Effector memory CD8-positive, alpha-beta T cell (primary cell): ENCODE results near the gene CXXC4.

Experiments
- ATAC-seq: fragments of 150-1000 bp; cut with Tn5 transposase; replicated peaks from 2 replicates; pipeline ENCODE4 v1.10.0; 2021; ENCODE audit warnings: mild to moderate bottlenecking, moderate library complexity
- DNase-seq, 3 experiments: peaks; one replicate each; pipeline ENCODE4 v3.0.0; 2021
- H3K27ac Mint-ChIP-seq, 2 donors: one replicate each; pipeline ENCODE4 v1.8.0; 2022; ENCODE audit warnings: mild to moderate bottlenecking in 2 of 2, mixed read lengths in 2 of 2, moderate library complexity in 2 of 2
- H3K27me3 Mint-ChIP-seq, 2 donors: one replicate each; pipeline ENCODE4 v1.8.0; 2022; ENCODE audit warnings: mixed read lengths in 2 of 2
- H3K36me3 Mint-ChIP-seq: one replicate; pipeline ENCODE4 v1.8.0; 2022; ENCODE audit warnings: mild to moderate bottlenecking, moderate library complexity, mixed read lengths; ENCODE audit not compliant: insufficient read depth
- H3K4me1 Mint-ChIP-seq, 2 donors: one replicate each; pipeline ENCODE4 v1.8.0; 2022; ENCODE audit warnings: low read depth in 2 of 2, mixed read lengths in 2 of 2
- H3K4me3 Mint-ChIP-seq, 2 donors: one replicate each; pipeline ENCODE4 v1.8.0; 2022; ENCODE audit warnings: mild to moderate bottlenecking in 2 of 2, mixed read lengths in 2 of 2, moderate library complexity in 2 of 2
- H3K9me3 Mint-ChIP-seq, 2 donors: one replicate each; pipeline ENCODE4 v1.8.0; 2022; ENCODE audit warnings: mixed read lengths in 2 of 2

CXXC4 gene

DNA sequence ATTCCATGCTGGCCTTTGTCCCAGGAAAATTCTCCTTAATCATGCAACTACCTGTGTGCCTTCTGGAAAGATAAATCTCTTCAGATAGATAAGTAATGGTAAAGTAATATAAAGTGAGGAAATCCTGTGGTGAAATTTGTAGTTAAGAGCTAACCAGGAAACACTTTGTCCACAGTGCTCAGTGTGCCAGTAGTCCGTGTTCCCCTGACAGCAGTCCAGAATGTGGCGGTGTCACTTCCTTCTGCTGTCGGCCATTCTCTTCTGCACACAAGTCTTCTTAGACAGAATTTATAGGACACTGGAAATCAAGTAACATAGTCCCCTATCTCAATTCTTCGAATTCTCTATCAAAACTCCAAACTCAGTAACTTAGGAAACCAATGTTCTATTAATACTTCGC lies 5.7 kb upstream of the CXXC4 start:
- ATAC-seq (no peak), DNase-seq (no peak)
- Mint-ChIP-seq H3K27ac (no peak overlapping the region), H3K4me1 (peaks cover 1 to 3% of the 10 kb centered on the region in 2 donors), H3K27me3 (peaks cover 2 to 5% of the 10 kb centered on the region in 2 donors), H3K9me3 (no peaks in the 10 kb centered on the region), H3K4me3 (no peak overlapping the region), H3K36me3 (peaks cover 3% of the 10 kb centered on the region)

- DNase-seq: no peak
- ATAC-seq: no peak
- H3K27me3 Mint-ChIP-seq: peaks cover 10 to 15% of the 10 kb centered on the region in 2 donors
- peaks cover 19% of the 10 kb centered on the region for H3K36me3 Mint-ChIP-seq
- peaks cover 0 to 2% of the 10 kb centered on the region in 2 donors for H3K9me3 Mint-ChIP-seq
- peak overlapping the region; percentile 67 to 87 for H3K27ac Mint-ChIP-seq
- peak overlapping the region; percentile 79 to 89 for H3K4me3 Mint-ChIP-seq
- peaks cover 25 to 34% of the 10 kb centered on the region in 2 donors for H3K4me1 Mint-ChIP-seq
Measured at GRCh38 chr4:104494185-104494584, 509 bp downstream of the CXXC4 start.

GRCh38 chr4:104493081-104493831 lies 1.4 kb downstream of the CXXC4 start:
- peak overlapping the region; percentile 79 to 89 for H3K4me3 Mint-ChIP-seq
- no peak overlapping the region for H3K27ac Mint-ChIP-seq
- peaks cover 10 to 15% of the 10 kb centered on the region in 2 donors for H3K27me3 Mint-ChIP-seq
- peaks cover 25 to 34% of the 10 kb centered on the region in 2 donors for H3K4me1 Mint-ChIP-seq
- DNase-seq (no peak), ATAC-seq (no peak)
- peaks cover 0 to 2% of the 10 kb centered on the region in 2 donors for H3K9me3 Mint-ChIP-seq
- peaks cover 19% of the 10 kb centered on the region for H3K36me3 Mint-ChIP-seq

DNA sequence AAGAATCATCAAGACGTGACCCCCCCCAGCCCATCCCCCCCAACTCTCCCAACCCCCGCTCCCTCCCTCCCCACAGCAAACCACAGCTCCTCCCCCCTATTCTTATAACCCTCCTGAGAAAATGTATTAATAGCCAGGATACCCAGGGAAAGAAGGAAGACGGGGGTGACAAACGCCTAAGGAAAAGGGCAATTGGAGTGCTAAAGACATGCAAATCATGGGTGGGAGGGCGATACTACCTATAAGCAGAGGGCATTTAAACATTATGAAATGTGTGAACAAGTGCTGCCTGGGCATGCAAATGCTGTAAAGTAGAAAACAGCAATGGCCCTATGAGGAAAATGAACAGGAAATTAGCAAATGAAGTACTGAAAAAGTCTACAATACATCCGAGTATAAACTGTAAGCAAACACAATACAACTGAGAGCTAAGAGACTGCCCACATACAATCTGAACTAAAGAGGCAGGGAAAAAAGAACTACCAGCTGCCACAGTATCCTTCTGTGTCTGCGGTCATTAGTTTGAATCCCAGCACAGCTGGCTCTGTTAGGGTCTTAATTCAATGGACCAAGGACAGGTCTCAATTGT lies 2.4 kb downstream of the CXXC4 start:
- H3K36me3 Mint-ChIP-seq: peaks cover 19% of the 10 kb centered on the region
- ATAC-seq (no peak), DNase-seq (no peak)
- peaks cover 0 to 2% of the 10 kb centered on the region in 2 donors for H3K9me3 Mint-ChIP-seq
- H3K4me1 Mint-ChIP-seq: peaks cover 25 to 34% of the 10 kb centered on the region in 2 donors
- peaks cover 10 to 15% of the 10 kb centered on the region in 2 donors for H3K27me3 Mint-ChIP-seq
- H3K27ac Mint-ChIP-seq: peak overlapping the region in 1 of 2 donors; percentile 64
- H3K4me3 Mint-ChIP-seq: peak overlapping the region; percentile 83 to 85

- DNase-seq (peak; percentile 24 to 54 (median 48)), ATAC-seq (peak; percentile 71)
- H3K4me1 Mint-ChIP-seq: peaks cover 25 to 34% of the 10 kb centered on the region in 2 donors
- peaks cover 19% of the 10 kb centered on the region for H3K36me3 Mint-ChIP-seq
- H3K27me3 Mint-ChIP-seq: peaks cover 10 to 15% of the 10 kb centered on the region in 2 donors
- peaks cover 0 to 2% of the 10 kb centered on the region in 2 donors for H3K9me3 Mint-ChIP-seq
- peak overlapping the region; percentile 64 to 84 for H3K27ac Mint-ChIP-seq
- H3K4me3 Mint-ChIP-seq: peak overlapping the region; percentile 83 to 85
Measured at GRCh38 chr4:104491481-104492182, 3.1 kb downstream of the CXXC4 start.

- Mint-ChIP-seq H3K27ac (peak overlapping the region; percentile 64 to 84), H3K36me3 (peaks cover 19% of the 10 kb centered on the region), H3K27me3 (peaks cover 10 to 15% of the 10 kb centered on the region in 2 donors), H3K4me3 (peak overlapping the region; percentile 83 to 85), H3K9me3 (peaks cover 0 to 2% of the 10 kb centered on the region in 2 donors), H3K4me1 (peaks cover 25 to 34% of the 10 kb centered on the region in 2 donors)
- peak; percentile 65 for ATAC-seq
- DNase-seq: peak; percentile 27 to 60 (median 44)
Measured at GRCh38 chr4:104490770-104491480, 3.8 kb downstream of the CXXC4 start.

DNA sequence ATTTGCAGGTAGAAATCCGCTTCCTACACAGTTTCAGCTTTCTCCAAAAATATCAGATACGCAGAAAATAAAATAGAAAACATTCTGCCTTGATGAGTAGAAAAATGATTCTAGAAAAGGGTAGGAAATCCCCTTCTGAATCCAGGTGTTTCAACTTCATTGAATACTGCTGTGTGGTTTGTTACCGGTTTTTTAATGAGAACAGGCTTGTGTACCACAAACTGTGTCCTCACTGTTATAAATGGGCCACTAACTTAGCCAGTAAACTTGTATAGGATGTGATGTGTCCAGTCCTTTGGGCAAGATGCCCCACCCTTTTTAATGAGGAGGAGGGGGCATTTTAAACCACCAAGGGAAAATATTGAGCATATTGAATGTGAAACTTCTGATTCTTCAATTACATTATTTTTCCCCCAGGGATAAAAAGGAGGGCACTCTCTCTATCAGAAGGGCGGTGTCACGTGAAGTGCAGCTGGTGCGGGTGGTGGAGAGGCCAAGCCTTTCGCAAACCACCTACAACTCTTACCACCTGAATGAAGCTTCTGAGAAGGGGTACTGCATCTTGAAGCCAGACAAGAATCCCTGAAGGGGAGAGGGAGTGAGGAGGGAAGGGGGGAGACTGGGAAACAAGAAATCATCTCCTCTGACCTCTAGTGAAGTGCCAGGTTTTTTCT lies 4.5 kb downstream of the CXXC4 start:
- peaks cover 6 to 15% of the 10 kb centered on the region in 2 donors for H3K27me3 Mint-ChIP-seq
- H3K4me1 Mint-ChIP-seq: peaks cover 22 to 29% of the 10 kb centered on the region in 2 donors
- H3K9me3 Mint-ChIP-seq: peaks cover 0 to 2% of the 10 kb centered on the region in 2 donors
- DNase-seq: no peak
- peak overlapping the region; percentile 83 to 85 for H3K4me3 Mint-ChIP-seq
- peak overlapping the region; percentile 64 to 84 for H3K27ac Mint-ChIP-seq
- H3K36me3 Mint-ChIP-seq: peaks cover 13% of the 10 kb centered on the region
- peak; percentile 22 for ATAC-seq

- Mint-ChIP-seq H3K27me3 (peaks cover under 1 to 15% of the 10 kb centered on the region in 2 donors), H3K36me3 (peaks cover 8% of the 10 kb centered on the region), H3K27ac (no peak overlapping the region), H3K9me3 (peaks cover 0 to 2% of the 10 kb centered on the region in 2 donors), H3K4me1 (peaks cover 19 to 26% of the 10 kb centered on the region in 2 donors), H3K4me3 (no peak overlapping the region)
- DNase-seq (no peak), ATAC-seq (no peak)
Measured at GRCh38 chr4:104489731-104490095, 5.0 kb downstream of the CXXC4 start.

DNA sequence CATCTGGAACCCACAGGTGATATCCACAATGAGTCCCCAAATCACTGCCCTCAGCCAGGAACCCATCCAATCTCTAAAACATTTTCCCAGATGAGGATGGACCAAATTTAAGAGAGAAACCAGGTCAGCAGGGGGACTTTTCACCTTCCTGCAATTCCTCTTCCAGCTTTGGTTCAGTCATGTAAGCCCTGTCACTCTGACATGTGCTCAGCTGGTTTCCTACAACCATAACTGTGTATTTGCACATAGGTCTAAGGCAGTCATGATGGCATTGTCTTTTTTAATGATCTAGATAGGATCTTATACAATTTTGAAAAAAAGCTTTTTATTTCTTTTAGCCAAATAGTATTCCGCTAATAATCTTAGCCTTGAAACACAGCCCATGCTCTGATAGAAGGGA lies 6.5 kb downstream of the CXXC4 start:
- peaks cover 0 to 2% of the 10 kb centered on the region in 2 donors for H3K9me3 Mint-ChIP-seq
- H3K4me3 Mint-ChIP-seq: no peak overlapping the region
- peaks cover 14 to 18% of the 10 kb centered on the region in 2 donors for H3K4me1 Mint-ChIP-seq
- no peak overlapping the region for H3K27ac Mint-ChIP-seq
- DNase-seq (no peak), ATAC-seq (no peak)
- peaks cover 2% of the 10 kb centered on the region for H3K36me3 Mint-ChIP-seq
- H3K27me3 Mint-ChIP-seq: peaks cover 0 to 15% of the 10 kb centered on the region in 2 donors

GRCh38 chr4:104486716-104487504 lies 7.8 kb downstream of the CXXC4 start:
- Mint-ChIP-seq H3K27ac (no peak overlapping the region), H3K4me1 (peaks cover 10 to 11% of the 10 kb centered on the region in 2 donors), H3K27me3 (peaks cover 0 to 9% of the 10 kb centered on the region in 2 donors), H3K9me3 (no peaks in the 10 kb centered on the region), H3K4me3 (no peak overlapping the region), H3K36me3 (peaks cover 2% of the 10 kb centered on the region)
- ATAC-seq (no peak), DNase-seq (no peak)

- H3K27me3 Mint-ChIP-seq: peaks cover 0 to 6% of the 10 kb centered on the region in 2 donors
- no peak overlapping the region for H3K27ac Mint-ChIP-seq
- no peaks in the 10 kb centered on the region for H3K4me1 Mint-ChIP-seq
- no peaks in the 10 kb centered on the region for H3K36me3 Mint-ChIP-seq
- DNase-seq: no peak
- H3K9me3 Mint-ChIP-seq: no peaks in the 10 kb centered on the region
- no peak overlapping the region for H3K4me3 Mint-ChIP-seq
- ATAC-seq: no peak
Measured at GRCh38 chr4:104475652-104476051, 19.0 kb downstream of the CXXC4 start.

- Mint-ChIP-seq H3K4me3 (no peak overlapping the region), H3K9me3 (no peaks in the 10 kb centered on the region), H3K4me1 (no peaks in the 10 kb centered on the region), H3K36me3 (no peaks in the 10 kb centered on the region), H3K27ac (no peak overlapping the region), H3K27me3 (peaks cover 0 to under 1% of the 10 kb centered on the region in 2 donors)
- no peak for DNase-seq
- no peak for ATAC-seq
Measured at GRCh38 chr4:104472766-104473165, 21.9 kb downstream of the CXXC4 start.
